B cell (primary cell): Measurements from ENCODE around the gene TSPO2. TPM values are rescaled to one million over a fixed set of nuclear protein-coding genes. Genes with fewer than 3 reads are reported as not detected.

Experiments used
- ATAC-seq: fragments of 200-7000 bp; cut with Tn5 transposase; one replicate; pipeline ENCODE4 v1.10.0; 2021; ENCODE audit warnings: low read depth, mild to moderate bottlenecking, moderate number of reproducible peaks, moderate library complexity
- CTCF ChIA-PET: fragments of 350-600 bp; sonication (Branson Sonifier 250); formaldehyde crosslinking; loops from one replicate; lab custom pipeline; 2021; ENCODE audit warnings: antibody characterized with exemption, inconsistent platforms; lab: Charles Lee
- POLR2A ChIA-PET: fragments of 350-600 bp; sonication (Branson Sonifier 250); formaldehyde crosslinking; loops from one replicate; lab custom pipeline; 2021; ENCODE audit warnings: antibody characterized with exemption; lab: Charles Lee
- DNase-seq: peaks from one replicate; pipeline ENCODE4 v3.0.0; 2013
- H2AFZ ChIP-seq: 2 replicates; pipeline ENCODE4 v1.6.1; 2012; ENCODE audit warnings: mild to moderate bottlenecking, low read depth, low read length; ENCODE audit not compliant: insufficient read depth, poor library complexity, severe bottlenecking
- H3K27ac ChIP-seq, 2 donors: 1 replicate in 1 of 2; 2 replicates in 1 of 2; pipeline ENCODE4 v1.5.1; 2012 to 2013; ENCODE audit warnings: low read length in 2 of 2, mild to moderate bottlenecking in 2 of 2, moderate library complexity in 1 of 2
- H3K27me3 ChIP-seq, 4 experiments: fragments of 200-600 bp in 1 of 4; sonication (generic) in 1 of 4; replicated peaks in 1 of 4; 1 replicate in 2 of 4; 2 replicates in 2 of 4; pipeline versions ENCODE4 v1.6.1 to v1.7.0; 2013 to 2016; ENCODE audit warnings: low read length in 3 of 4, mild to moderate bottlenecking in 2 of 4, mixed read lengths in 1 of 4, moderate library complexity in 1 of 4; ENCODE audit not compliant: insufficient read depth in 4 of 4, control insufficient read depth in 3 of 4; ENCODE audit errors: control extremely low read depth in 1 of 4
- H3K36me3 ChIP-seq, 2 experiments: replicated peaks in 1 of 2; 1 replicate in 1 of 2; 2 replicates in 1 of 2; pipeline versions ENCODE4 v1.6.1 to v1.7.1; 2013; ENCODE audit warnings: low read length in 1 of 2; ENCODE audit not compliant: insufficient read depth in 2 of 2, control insufficient read depth in 1 of 2; ENCODE audit errors: control extremely low read depth in 1 of 2, extremely low read depth in 1 of 2
- H3K4me1 ChIP-seq, 2 donors: fragments of 200-600 bp in 1 of 2; sonication (generic) in 1 of 2; 1 replicate in 1 of 2; 2 replicates in 1 of 2; pipeline versions ENCODE4 v1.5.1 to v1.6.1; 2013 to 2017; ENCODE audit warnings: low read length in 2 of 2; ENCODE audit not compliant: control insufficient read depth in 2 of 2, insufficient read depth in 2 of 2
- H3K4me2 ChIP-seq: replicated peaks from 2 replicates; pipeline ENCODE3; 2012; ENCODE audit warnings: mild to moderate bottlenecking, low read depth, low read length; ENCODE audit not compliant: poor library complexity, severe bottlenecking
- H3K4me3 ChIP-seq, 5 experiments: fragments of 200-600 bp in 1 of 5; sonication (generic) in 1 of 5; 1 replicate in 3 of 5; 2 replicates in 2 of 5; pipeline versions ENCODE4 v1.5.1 to v1.7.0; 2011 to 2016; ENCODE audit warnings: low read length in 4 of 5, mild to moderate bottlenecking in 4 of 5, low read depth in 2 of 5, control low read depth in 1 of 5, moderate library complexity in 1 of 5; ENCODE audit not compliant: insufficient read depth in 1 of 5; ENCODE audit errors: control extremely low read depth in 1 of 5, extremely low read depth in 1 of 5
- H3K79me2 ChIP-seq: fragments of 200-600 bp; sonication (generic); one replicate; pipeline ENCODE4 v1.6.0; 2016; ENCODE audit warnings: low read length; ENCODE audit not compliant: control insufficient read depth, insufficient read depth
- H3K9ac ChIP-seq: fragments of 200-600 bp; sonication (generic); 2 replicates; pipeline ENCODE4 v1.6.1; 2017; ENCODE audit warnings: mild to moderate bottlenecking, low read length, moderate library complexity
- H3K9me3 ChIP-seq, 3 donors: one replicate each; pipeline versions ENCODE4 v1.6.1 to v1.7.1; 2013; ENCODE audit warnings: low read length in 2 of 3; ENCODE audit not compliant: control insufficient read depth in 2 of 3, insufficient read depth in 1 of 3; ENCODE audit errors: control extremely low read depth in 1 of 3
- H4K20me1 ChIP-seq: 2 replicates; pipeline ENCODE4 v1.6.0; 2012; ENCODE audit warnings: mild to moderate bottlenecking, low read length; ENCODE audit not compliant: insufficient read depth, control insufficient read depth, poor library complexity, severe bottlenecking
- H3K27ac Mint-ChIP-seq: one replicate; pipeline ENCODE4 v1.8.0; 2021; ENCODE audit warnings: mixed read lengths
- H3K27me3 Mint-ChIP-seq: one replicate; pipeline ENCODE4 v1.8.0; 2021; ENCODE audit warnings: mixed read lengths
- H3K4me1 Mint-ChIP-seq: one replicate; pipeline ENCODE4 v1.8.0; 2021; ENCODE audit warnings: mixed read lengths
- H3K4me3 Mint-ChIP-seq: one replicate; pipeline ENCODE4 v1.8.0; 2021; ENCODE audit warnings: mixed read lengths
- H3K9me3 Mint-ChIP-seq: one replicate; pipeline ENCODE4 v1.8.0; 2022; ENCODE audit warnings: mixed read lengths; ENCODE audit not compliant: insufficient read depth
- CTCF ChIP-seq: fragments of 200-600 bp; IDR thresholded peaks from one replicate; pipeline ENCODE4 v1.8.0; 2022; ENCODE audit warnings: antibody characterized with exemption, mild to moderate bottlenecking
- EZH2 ChIP-seq: IDR thresholded peaks from 2 replicates; pipeline ENCODE4 v1.6.1; 2012; ENCODE audit warnings: borderline replicate concordance, low read depth, mild to moderate bottlenecking, moderate library complexity, low read length; ENCODE audit not compliant: insufficient read depth, poor library complexity, severe bottlenecking
- WGBS: methylation state at CpG from one replicate; pipeline ENCODE4 v1.1.5; 2013; ENCODE audit warnings: missing lambda C conversion rate; ENCODE audit not compliant: insufficient coverage; 5-methylcytosine and 5-hydroxymethylcytosine counted together
- intact Hi-C: fragments of 100-400 bp; cut with micrococcal nuclease; formaldehyde crosslinking; loops from one replicate; pipeline ENCODE4 v1.10.0; 2022
- polyA plus RNA-seq: library from polyadenylated mRNA; depleted of rRNA; stranded (reverse); fragments of >200 nt; gene quantifications from 2 replicates; pipeline ENCODE4 v1.2.3, GENCODE V29; 2012
- total RNA-seq, 2 donors: library from RNA; stranded (reverse); fragments of 120-200 nt in 1 of 2; gene quantifications; 1 replicate in 1 of 2; 2 replicates in 1 of 2; pipeline versions ENCODE4 v1.2.3 to v1.2.4, GENCODE V29; 2013 to 2022

The TSPO2 gene
- total and polyA plus RNA-seq, 2 donors (not counting 1 experiment from before 2014, with no cell fraction given) = not detected

- H3K27me3 Mint-ChIP-seq = peaks cover 22% of the 10 kb centered on the region
- no peak overlapping the region for H3K4me2 ChIP-seq
- DNase-seq = no peak
- no peaks in the 10 kb centered on the region for H3K36me3 ChIP-seq
- CTCF ChIA-PET = interaction anchor here (0.6 to 4.6 kb wide), 8 partner anchors 8 to 673 kb away, joined by 3 to 35 read pairs (median 4); no protein-coding TSS in a partner anchor
- H3K4me1 ChIP-seq = no peaks in the 10 kb centered on the region
- H4K20me1 ChIP-seq = no peaks in the 10 kb centered on the region
- no peaks in the 10 kb centered on the region for H3K9me3 ChIP-seq
- TF ChIP-seq EZH2 = no peak
- no peak for TF ChIP-seq CTCF
- no peak overlapping the region for H3K4me3 Mint-ChIP-seq
- no CpG with 5 or more reads among the region's 3 CpGs for WGBS
- peaks cover 0 to 15% (median 8%) of the 10 kb centered on the region in 4 experiments for H3K27me3 ChIP-seq
- no peak overlapping the region for H3K27ac ChIP-seq
- ATAC-seq = no peak
- H3K27ac Mint-ChIP-seq = no peak overlapping the region
- intact Hi-C loops = no loop called here
- no peak overlapping the region for H3K4me3 ChIP-seq
- no peak overlapping the region for H3K9ac ChIP-seq
- no peaks in the 10 kb centered on the region for H3K4me1 Mint-ChIP-seq
- H3K79me2 ChIP-seq = no peaks in the 10 kb centered on the region
- no peak overlapping the region for H2AFZ ChIP-seq
- H3K9me3 Mint-ChIP-seq = no peaks in the 10 kb centered on the region
- POLR2A ChIA-PET = no interaction called here
Measured at GRCh38 chr6:41008011-41008410, 34.3 kb upstream of the TSPO2 start.

GRCh38 chr6:41009669-41010068, 32.6 kb upstream of the TSPO2 start:
- H4K20me1 ChIP-seq = no peaks in the 10 kb centered on the region
- no peaks in the 10 kb centered on the region for H3K4me1 ChIP-seq
- H3K4me3 Mint-ChIP-seq = no peak overlapping the region
- H3K79me2 ChIP-seq = no peaks in the 10 kb centered on the region
- H3K9me3 ChIP-seq = no peaks in the 10 kb centered on the region
- peaks cover 0 to 4% (median 1%) of the 10 kb centered on the region in 4 experiments for H3K27me3 ChIP-seq
- no peak overlapping the region for H3K27ac ChIP-seq
- ChIA-PET POLR2A (no interaction called here), CTCF (interaction anchor here (1.2 to 4.6 kb wide), 5 partner anchors 10 to 59 kb away, joined by 3 to 35 read pairs (median 4); no protein-coding TSS in a partner anchor)
- WGBS = no CpG with 5 or more reads among the region's 1 CpG
- DNase-seq = no peak
- H3K36me3 ChIP-seq = no peaks in the 10 kb centered on the region
- no peaks in the 10 kb centered on the region for H3K9me3 Mint-ChIP-seq
- H3K4me1 Mint-ChIP-seq = no peaks in the 10 kb centered on the region
- peaks cover 9% of the 10 kb centered on the region for H3K27me3 Mint-ChIP-seq
- no peak for ATAC-seq
- no peak overlapping the region for H3K27ac Mint-ChIP-seq
- no peak overlapping the region for H3K4me2 ChIP-seq
- no peak overlapping the region for H3K9ac ChIP-seq
- TF ChIP-seq EZH2 = no peak
- H2AFZ ChIP-seq = no peak overlapping the region
- no peak overlapping the region for H3K4me3 ChIP-seq
- intact Hi-C loops = no loop called here
